HepG2 (cell line): Measurements from ENCODE around the gene WNK2.

ENCODE experiments used
- ATF7-NPFF ChIP-seq: sonication (generic); formaldehyde crosslinking; IDR thresholded peaks from 2 replicates; pipeline ENCODE4 v1.8.1; 2023; ENCODE audit warnings: mild to moderate bottlenecking, low read depth, missing genetic modification reagents, moderate library complexity
- KDM6A ChIP-seq: IDR thresholded peaks from 2 replicates; pipeline ENCODE4 v1.6.1; 2016; ENCODE audit warnings: low read depth
- POLR2A ChIP-seq, 2 experiments: IDR thresholded peaks; 2 replicates each; pipeline ENCODE4 v1.6.1; 2011; ENCODE audit warnings: low read depth in 2 of 2, low read length in 2 of 2, mild to moderate bottlenecking in 1 of 2, moderate library complexity in 1 of 2; ENCODE audit not compliant: insufficient read depth in 1 of 2
- RAD21 ChIP-seq: fragments of 450-650 bp; formaldehyde crosslinking; IDR thresholded peaks from 2 replicates; pipeline ENCODE4 v1.5.0; 2020; ENCODE audit warnings: mild to moderate bottlenecking
- TOPORS ChIP-seq: sonication (generic); formaldehyde crosslinking; IDR thresholded peaks from 2 replicates; pipeline ENCODE4 v1.8.0; 2023; ENCODE audit warnings: mild to moderate bottlenecking, missing genetic modification reagents
- ZBTB7B ChIP-seq: sonication (generic); formaldehyde crosslinking; IDR thresholded peaks from 2 replicates; pipeline ENCODE4 v1.4.0; 2020; ENCODE audit warnings: missing genetic modification reagents
- ZFP36 ChIP-seq: fragments of 150-350 bp; IDR thresholded peaks from 2 replicates; pipeline ENCODE4 v1.6.1; 2018; ENCODE audit warnings: borderline replicate concordance, low read length, low read depth; ENCODE audit not compliant: partially characterized antibody
- ZNF235 ChIP-seq: sonication (generic); formaldehyde crosslinking; IDR thresholded peaks from 2 replicates; pipeline ENCODE4 v1.8.1; 2023; ENCODE audit warnings: mild to moderate bottlenecking, missing genetic modification reagents, borderline replicate concordance
- TF ChIP-seq, protein P1 (sequence below): sonication (generic); formaldehyde crosslinking; IDR thresholded peaks from 2 replicates; pipeline ENCODE4 v1.4.0; 2020; ENCODE audit warnings: missing genetic modification reagents
- TF ChIP-seq, protein P2 (sequence below): sonication (generic); formaldehyde crosslinking; IDR thresholded peaks from 2 replicates; pipeline ENCODE4 v1.5.0; 2020; ENCODE audit warnings: mild to moderate bottlenecking, missing genetic modification reagents, moderate library complexity
- TF ChIP-seq, protein P3 (sequence below): sonication (generic); formaldehyde crosslinking; IDR thresholded peaks from 2 replicates; pipeline ENCODE4 v1.5.0; 2020; ENCODE audit warnings: missing genetic modification reagents
- TF ChIP-seq, protein P4 (sequence below): sonication (generic); formaldehyde crosslinking; IDR thresholded peaks from 2 replicates; pipeline ENCODE4 v1.4.0; 2020; ENCODE audit warnings: missing genetic modification reagents
- TF ChIP-seq, protein P5 (sequence below): IDR thresholded peaks from 2 replicates; pipeline ENCODE4 v1.6.1; 2012; ENCODE audit warnings: inconsistent platforms

DNA sequence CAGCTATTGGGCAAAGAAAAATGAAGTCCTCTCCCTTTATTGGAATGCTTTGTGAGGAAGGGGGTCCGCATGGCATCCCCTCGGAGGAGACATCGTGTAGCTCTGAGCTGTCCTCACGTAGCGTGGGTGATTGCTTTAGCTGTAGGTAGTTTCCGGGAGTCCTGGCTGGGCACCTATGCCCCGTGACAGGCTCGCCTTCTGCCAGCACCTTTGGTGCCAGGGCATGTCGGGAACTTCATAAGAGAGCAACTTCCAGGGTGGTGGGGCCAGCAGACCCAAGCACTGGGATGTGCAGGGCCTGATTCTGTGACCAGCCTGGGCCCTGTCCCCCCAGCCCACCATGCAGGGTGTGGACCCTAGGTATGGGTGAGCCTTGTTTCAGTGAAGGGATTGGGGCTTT, 64.0 kb downstream of the WNK2 start:
- no peak for TF ChIP-seq ZNF235 (CRISPR knock-in tag)
- TF ChIP-seq ZBTB7B, result no peak
- no peak for TF ChIP-seq ZFP36
- TF ChIP-seq, protein P1, sequence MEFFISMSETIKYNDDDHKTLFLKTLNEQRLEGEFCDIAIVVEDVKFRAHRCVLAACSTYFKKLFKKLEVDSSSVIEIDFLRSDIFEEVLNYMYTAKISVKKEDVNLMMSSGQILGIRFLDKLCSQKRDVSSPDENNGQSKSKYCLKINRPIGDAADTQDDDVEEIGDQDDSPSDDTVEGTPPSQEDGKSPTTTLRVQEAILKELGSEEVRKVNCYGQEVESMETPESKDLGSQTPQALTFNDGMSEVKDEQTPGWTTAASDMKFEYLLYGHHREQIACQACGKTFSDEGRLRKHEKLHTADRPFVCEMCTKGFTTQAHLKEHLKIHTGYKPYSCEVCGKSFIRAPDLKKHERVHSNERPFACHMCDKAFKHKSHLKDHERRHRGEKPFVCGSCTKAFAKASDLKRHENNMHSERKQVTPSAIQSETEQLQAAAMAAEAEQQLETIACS (CRISPR knock-in tag), result no peak
- TF ChIP-seq KDM6A, result no peak
- no peak for TF ChIP-seq TOPORS (CRISPR knock-in tag)
- TF ChIP-seq ATF7-NPFF (CRISPR knock-in tag), result no peak
- TF ChIP-seq, protein P2, sequence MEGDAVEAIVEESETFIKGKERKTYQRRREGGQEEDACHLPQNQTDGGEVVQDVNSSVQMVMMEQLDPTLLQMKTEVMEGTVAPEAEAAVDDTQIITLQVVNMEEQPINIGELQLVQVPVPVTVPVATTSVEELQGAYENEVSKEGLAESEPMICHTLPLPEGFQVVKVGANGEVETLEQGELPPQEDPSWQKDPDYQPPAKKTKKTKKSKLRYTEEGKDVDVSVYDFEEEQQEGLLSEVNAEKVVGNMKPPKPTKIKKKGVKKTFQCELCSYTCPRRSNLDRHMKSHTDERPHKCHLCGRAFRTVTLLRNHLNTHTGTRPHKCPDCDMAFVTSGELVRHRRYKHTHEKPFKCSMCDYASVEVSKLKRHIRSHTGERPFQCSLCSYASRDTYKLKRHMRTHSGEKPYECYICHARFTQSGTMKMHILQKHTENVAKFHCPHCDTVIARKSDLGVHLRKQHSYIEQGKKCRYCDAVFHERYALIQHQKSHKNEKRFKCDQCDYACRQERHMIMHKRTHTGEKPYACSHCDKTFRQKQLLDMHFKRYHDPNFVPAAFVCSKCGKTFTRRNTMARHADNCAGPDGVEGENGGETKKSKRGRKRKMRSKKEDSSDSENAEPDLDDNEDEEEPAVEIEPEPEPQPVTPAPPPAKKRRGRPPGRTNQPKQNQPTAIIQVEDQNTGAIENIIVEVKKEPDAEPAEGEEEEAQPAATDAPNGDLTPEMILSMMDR (CRISPR knock-in tag), result no peak
- no peak for TF ChIP-seq RAD21 (CRISPR knock-in tag)
- TF ChIP-seq POLR2A (IDR thresholded peaks at IDR 0.05; ENCODE audit: insufficient read depth in 1 of 2, low read depth in 2 of 2, low read length in 2 of 2), result no peak
- TF ChIP-seq, protein P3, sequence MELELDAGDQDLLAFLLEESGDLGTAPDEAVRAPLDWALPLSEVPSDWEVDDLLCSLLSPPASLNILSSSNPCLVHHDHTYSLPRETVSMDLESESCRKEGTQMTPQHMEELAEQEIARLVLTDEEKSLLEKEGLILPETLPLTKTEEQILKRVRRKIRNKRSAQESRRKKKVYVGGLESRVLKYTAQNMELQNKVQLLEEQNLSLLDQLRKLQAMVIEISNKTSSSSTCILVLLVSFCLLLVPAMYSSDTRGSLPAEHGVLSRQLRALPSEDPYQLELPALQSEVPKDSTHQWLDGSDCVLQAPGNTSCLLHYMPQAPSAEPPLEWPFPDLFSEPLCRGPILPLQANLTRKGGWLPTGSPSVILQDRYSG (CRISPR knock-in tag), result no peak
- TF ChIP-seq, protein P4, sequence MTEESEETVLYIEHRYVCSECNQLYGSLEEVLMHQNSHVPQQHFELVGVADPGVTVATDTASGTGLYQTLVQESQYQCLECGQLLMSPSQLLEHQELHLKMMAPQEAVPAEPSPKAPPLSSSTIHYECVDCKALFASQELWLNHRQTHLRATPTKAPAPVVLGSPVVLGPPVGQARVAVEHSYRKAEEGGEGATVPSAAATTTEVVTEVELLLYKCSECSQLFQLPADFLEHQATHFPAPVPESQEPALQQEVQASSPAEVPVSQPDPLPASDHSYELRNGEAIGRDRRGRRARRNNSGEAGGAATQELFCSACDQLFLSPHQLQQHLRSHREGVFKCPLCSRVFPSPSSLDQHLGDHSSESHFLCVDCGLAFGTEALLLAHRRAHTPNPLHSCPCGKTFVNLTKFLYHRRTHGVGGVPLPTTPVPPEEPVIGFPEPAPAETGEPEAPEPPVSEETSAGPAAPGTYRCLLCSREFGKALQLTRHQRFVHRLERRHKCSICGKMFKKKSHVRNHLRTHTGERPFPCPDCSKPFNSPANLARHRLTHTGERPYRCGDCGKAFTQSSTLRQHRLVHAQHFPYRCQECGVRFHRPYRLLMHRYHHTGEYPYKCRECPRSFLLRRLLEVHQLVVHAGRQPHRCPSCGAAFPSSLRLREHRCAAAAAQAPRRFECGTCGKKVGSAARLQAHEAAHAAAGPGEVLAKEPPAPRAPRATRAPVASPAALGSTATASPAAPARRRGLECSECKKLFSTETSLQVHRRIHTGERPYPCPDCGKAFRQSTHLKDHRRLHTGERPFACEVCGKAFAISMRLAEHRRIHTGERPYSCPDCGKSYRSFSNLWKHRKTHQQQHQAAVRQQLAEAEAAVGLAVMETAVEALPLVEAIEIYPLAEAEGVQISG, result no peak
- TF ChIP-seq, protein P5, sequence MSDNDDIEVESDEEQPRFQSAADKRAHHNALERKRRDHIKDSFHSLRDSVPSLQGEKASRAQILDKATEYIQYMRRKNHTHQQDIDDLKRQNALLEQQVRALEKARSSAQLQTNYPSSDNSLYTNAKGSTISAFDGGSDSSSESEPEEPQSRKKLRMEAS, result no peak
